ENCODE data around the gene ZBTB5. TPM values are rescaled to one million over a fixed set of nuclear protein-coding genes. Genes with fewer than 3 reads are reported as not detected.

Gene ZBTB5
- total RNA-seq, 1 experiment from 2014 or later: 5.8 TPM

GRCh38 chr9:37509536-37509935, 44.3 kb upstream of the ZBTB5 start:
- ATAC-seq (no peak), DNase-seq (no peak)
- BruUV-seq (replicated peaks): no TSS peak
- no peaks in the 10 kb centered on the region for H3K9me2 ChIP-seq (replicated peaks; ENCODE audit: low read length)
- H3K4me2 ChIP-seq (ENCODE audit: low read length): no peak overlapping the region
- ChIA-PET CTCF (no interaction called here), POLR2A (ENCODE audit: unreplicated experiment) (no interaction called here)
- H3K9me3 ChIP-seq (ENCODE audit: low read length): no peaks in the 10 kb centered on the region
- H4K20me1 ChIP-seq (ENCODE audit: low read length): no peaks in the 10 kb centered on the region
- no peak for TF ChIP-seq CTCF (conservative IDR thresholded peaks at IDR 0.05; ENCODE audit: low read depth, low read length)
- TF ChIP-seq EZH2phosphoT487 (IDR thresholded peaks at IDR 0.05; ENCODE audit: borderline replicate concordance, low read length): no peak
- no peak for TF ChIP-seq EZH2 (IDR thresholded peaks at IDR 0.05; ENCODE audit: low read length, unreplicated experiment)
- no peak overlapping the region for H3K27ac ChIP-seq (ENCODE audit: low read length)
- no peaks in the 10 kb centered on the region for H3K27me3 ChIP-seq (ENCODE audit: low read length)
- no peaks in the 10 kb centered on the region for H3K4me1 ChIP-seq (ENCODE audit: insufficient read depth, low read length)
- intact Hi-C loops (cut with micrococcal nuclease): no loop called here
- no peak overlapping the region for H2AFZ ChIP-seq (ENCODE audit: low read length)
- H3K9ac ChIP-seq (ENCODE audit: low read length): no peak overlapping the region
- H3K4me3 ChIP-seq (ENCODE audit: low read length): no peak overlapping the region
- H3K79me2 ChIP-seq (ENCODE audit: low read length): no peaks in the 10 kb centered on the region
- H3K36me3 ChIP-seq (ENCODE audit: low read depth, low read length): no peaks in the 10 kb centered on the region; the same call in 1 of the 2 replicates
- no peaks in the 10 kb centered on the region for H3F3A ChIP-seq (ENCODE audit: low read length, unreplicated experiment)

DNA sequence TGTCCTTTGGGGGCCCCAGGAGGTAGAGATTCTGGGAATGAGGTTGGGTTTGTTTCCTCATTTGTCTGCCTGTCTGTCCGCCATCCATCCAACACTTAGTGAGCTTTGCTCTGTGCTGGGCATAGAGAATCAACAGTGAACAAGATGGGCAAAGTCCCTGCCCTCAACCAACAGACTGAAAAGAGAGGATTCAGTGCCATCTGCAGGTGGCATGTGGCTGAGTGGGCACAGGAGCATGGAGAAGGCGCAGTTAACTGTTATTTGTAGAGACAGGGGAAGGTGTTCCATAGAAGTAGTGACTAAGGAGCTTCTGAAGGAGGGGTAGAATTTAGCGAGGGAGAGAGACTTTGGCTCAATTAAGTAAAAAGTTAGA, 43.6 kb upstream of the ZBTB5 start:
- Histone ChIP-seq H3K27ac (ENCODE audit: low read length) (no peak overlapping the region), H3K9me2 (replicated peaks; ENCODE audit: low read length) (no peaks in the 10 kb centered on the region), H3K4me2 (ENCODE audit: low read length) (no peak overlapping the region), H3K4me1 (ENCODE audit: insufficient read depth, low read length) (no peaks in the 10 kb centered on the region), H3K36me3 (ENCODE audit: low read depth, low read length) (no peaks in the 10 kb centered on the region; the same call in 1 of the 2 replicates), H2AFZ (ENCODE audit: low read length) (no peak overlapping the region), H3F3A (ENCODE audit: low read length, unreplicated experiment) (no peaks in the 10 kb centered on the region), H3K9me3 (ENCODE audit: low read length) (no peaks in the 10 kb centered on the region), H3K4me3 (ENCODE audit: low read length) (no peak overlapping the region), H4K20me1 (ENCODE audit: low read length) (no peaks in the 10 kb centered on the region), H3K27me3 (ENCODE audit: low read length) (no peaks in the 10 kb centered on the region), H3K9ac (ENCODE audit: low read length) (no peak overlapping the region), H3K79me2 (ENCODE audit: low read length) (no peaks in the 10 kb centered on the region)
- intact Hi-C loops (cut with micrococcal nuclease): no loop called here
- TF ChIP-seq CTCF (conservative IDR thresholded peaks at IDR 0.05; ENCODE audit: low read depth, low read length) (0 out of 2 replicates have a peak, but pooled peaks have one; percentile 11), EZH2 (IDR thresholded peaks at IDR 0.05; ENCODE audit: low read length, unreplicated experiment) (no peak)
- POLR2A ChIA-PET (ENCODE audit: unreplicated experiment): no interaction called here
- CTCF ChIA-PET: no interaction called here
- no peak for DNase-seq
- peak; percentile 48 for ATAC-seq
- no TSS peak for BruUV-seq (replicated peaks)

GRCh38 chr9:37508135-37508833, 43.0 kb upstream of the ZBTB5 start:
- ChIA-PET CTCF (no interaction called here), POLR2A (ENCODE audit: unreplicated experiment) (no interaction called here)
- DNase-seq (no peak), ATAC-seq (no peak)
- Histone ChIP-seq H3K9ac (ENCODE audit: low read length) (no peak overlapping the region), H3K36me3 (ENCODE audit: low read depth, low read length) (peaks cover 4% of the 10 kb centered on the region; the same call in 1 of the 2 replicates), H3K79me2 (ENCODE audit: low read length) (no peaks in the 10 kb centered on the region), H3F3A (ENCODE audit: low read length, unreplicated experiment) (no peaks in the 10 kb centered on the region), H3K4me1 (ENCODE audit: insufficient read depth, low read length) (no peaks in the 10 kb centered on the region), H3K4me2 (ENCODE audit: low read length) (no peak overlapping the region), H3K27me3 (ENCODE audit: low read length) (no peaks in the 10 kb centered on the region), H3K27ac (ENCODE audit: low read length) (no peak overlapping the region), H2AFZ (ENCODE audit: low read length) (no peak overlapping the region), H4K20me1 (ENCODE audit: low read length) (no peaks in the 10 kb centered on the region), H3K9me3 (ENCODE audit: low read length) (no peaks in the 10 kb centered on the region), H3K4me3 (ENCODE audit: low read length) (no peak overlapping the region), H3K9me2 (replicated peaks; ENCODE audit: low read length) (no peaks in the 10 kb centered on the region)
- intact Hi-C loops (cut with micrococcal nuclease): no loop called here
- TF ChIP-seq EZH2phosphoT487 (IDR thresholded peaks at IDR 0.05; ENCODE audit: borderline replicate concordance, low read length): no peak
- no TSS peak for BruUV-seq (replicated peaks)

Data from PC-3 (cell line).